Measurements from ENCODE around the gene PSORS1C2.

PSORS1C2 gene

DNA sequence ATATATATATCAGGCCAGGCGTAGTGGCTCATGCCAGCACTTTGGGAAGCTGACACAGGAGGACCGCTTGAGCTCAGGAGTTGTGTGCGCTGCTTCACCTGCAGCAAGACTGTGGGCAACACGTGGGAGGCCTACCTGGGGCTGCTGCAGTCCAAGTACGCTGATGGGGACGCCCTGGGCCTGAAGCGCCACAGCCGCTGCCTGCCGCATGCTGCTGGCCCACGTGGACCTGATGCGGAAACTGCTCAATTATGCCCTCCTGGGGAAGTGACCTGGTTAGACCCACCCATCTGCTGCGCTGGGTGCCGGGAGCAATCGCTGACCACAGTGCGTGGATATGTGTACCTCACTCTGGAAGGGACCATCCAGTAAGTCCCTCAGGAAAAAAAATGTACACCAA, 1.8 kb upstream of the PSORS1C2 start:
- no peak for DNase-seq (ENCODE audit: low read depth in 2 of 2)

- DNase-seq (ENCODE audit: low read depth in 2 of 2), result no peak
Measured at GRCh38 chr6:31139599-31139998, 733 bp upstream of the PSORS1C2 start.

- DNase-seq (ENCODE audit: low read depth in 2 of 2), result no peak
Measured at GRCh38 chr6:31135710-31136109, 3.2 kb downstream of the PSORS1C2 start.

DNA sequence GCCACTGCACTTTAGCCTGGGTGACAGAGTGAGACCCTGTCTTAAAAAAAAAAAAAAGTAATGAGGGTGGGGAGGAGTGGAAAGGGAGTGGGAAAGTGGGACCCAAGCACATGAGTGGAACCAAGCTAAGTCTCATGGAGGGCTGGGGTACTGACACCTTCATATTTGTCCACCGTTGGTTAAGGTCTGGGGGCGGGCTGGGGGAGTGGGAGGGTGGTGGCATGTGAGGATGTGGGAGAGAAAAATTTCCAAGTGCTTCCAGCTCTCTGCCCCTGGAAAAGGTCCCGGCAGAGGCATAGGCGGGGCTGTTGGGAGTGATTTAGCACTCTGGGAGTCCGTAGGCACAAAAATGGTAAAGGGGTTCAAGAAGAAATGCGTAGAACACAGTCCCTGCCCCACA, 6.1 kb downstream of the PSORS1C2 start:
- no peak for DNase-seq (ENCODE audit: low read depth in 2 of 2)

DNA sequence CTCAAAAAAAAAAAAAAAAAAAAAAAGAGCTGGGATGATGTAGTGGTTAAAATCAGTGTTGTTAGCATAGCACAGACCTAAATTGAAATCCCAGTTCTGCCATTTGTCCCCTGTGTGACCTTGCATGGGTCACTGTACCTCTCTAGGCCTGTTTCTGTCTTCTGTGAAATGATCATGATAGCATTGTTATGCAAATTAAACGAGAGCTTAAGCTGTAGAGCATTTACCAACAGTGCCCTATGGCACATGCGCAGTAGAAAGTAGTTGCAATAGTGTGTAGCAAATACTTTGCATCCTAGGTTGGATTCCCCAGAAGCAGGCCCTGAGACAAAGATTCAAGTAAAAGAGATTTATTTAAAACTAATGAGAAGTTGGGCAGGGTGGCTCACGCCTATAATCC, 7.3 kb downstream of the PSORS1C2 start:
- no peak for DNase-seq (ENCODE audit: low read depth in 2 of 2)

DNA sequence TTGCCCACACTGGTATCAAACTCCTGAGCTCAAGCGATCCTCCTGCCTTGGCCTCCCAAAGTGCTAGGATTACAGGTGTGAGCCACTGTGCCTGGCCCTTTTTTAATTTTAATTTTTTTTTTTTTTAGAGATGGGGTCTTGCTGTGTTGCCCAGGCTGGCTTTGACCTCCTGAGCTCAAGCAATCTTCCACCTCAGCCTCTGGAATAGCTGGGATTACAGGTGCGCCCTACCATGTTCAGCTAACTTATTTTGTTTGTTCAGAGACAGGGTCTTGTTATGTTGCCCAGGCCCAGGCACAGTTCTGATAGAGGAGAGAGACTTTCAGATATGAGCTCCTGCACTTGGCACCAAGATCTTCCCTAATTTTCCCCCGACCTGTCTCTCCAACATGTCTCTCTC, 8.1 kb downstream of the PSORS1C2 start:
- DNase-seq (ENCODE audit: low read depth in 2 of 2), result no peak

- DNase-seq (ENCODE audit: low read depth in 2 of 2), result no peak
Measured at GRCh38 chr6:31129130-31129529, 9.7 kb downstream of the PSORS1C2 start.

DNA sequence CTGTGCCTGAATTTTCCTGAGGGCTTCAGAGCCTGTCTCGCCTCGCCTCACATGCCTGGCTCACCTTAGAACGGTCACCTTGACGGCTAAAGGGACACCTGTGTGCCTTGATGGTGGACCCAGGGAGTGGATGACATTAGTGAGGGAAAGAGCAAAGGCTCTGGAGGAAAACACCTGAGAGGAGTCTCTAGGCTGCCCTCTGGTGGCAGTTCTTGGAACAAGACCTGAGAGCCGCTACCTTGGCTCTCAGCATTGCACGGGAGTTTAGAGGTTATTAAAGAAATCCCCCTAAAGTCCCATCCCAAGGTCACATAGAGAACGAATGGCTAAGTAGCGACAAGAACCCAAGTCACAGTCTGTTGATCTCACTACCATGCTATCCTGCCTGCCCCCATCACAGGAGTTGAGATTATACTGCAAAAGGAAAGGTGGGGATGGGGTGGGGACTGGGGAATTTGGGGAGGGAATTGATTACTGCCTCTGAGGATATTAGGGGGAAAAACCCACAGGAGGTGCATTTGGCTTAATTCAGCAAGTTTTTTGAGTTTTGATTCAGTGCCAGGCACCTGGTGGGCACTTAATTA, 10.7 kb downstream of the PSORS1C2 start:
- DNase-seq (ENCODE audit: low read depth in 2 of 2), result peak; percentile 19 to 48

DNA sequence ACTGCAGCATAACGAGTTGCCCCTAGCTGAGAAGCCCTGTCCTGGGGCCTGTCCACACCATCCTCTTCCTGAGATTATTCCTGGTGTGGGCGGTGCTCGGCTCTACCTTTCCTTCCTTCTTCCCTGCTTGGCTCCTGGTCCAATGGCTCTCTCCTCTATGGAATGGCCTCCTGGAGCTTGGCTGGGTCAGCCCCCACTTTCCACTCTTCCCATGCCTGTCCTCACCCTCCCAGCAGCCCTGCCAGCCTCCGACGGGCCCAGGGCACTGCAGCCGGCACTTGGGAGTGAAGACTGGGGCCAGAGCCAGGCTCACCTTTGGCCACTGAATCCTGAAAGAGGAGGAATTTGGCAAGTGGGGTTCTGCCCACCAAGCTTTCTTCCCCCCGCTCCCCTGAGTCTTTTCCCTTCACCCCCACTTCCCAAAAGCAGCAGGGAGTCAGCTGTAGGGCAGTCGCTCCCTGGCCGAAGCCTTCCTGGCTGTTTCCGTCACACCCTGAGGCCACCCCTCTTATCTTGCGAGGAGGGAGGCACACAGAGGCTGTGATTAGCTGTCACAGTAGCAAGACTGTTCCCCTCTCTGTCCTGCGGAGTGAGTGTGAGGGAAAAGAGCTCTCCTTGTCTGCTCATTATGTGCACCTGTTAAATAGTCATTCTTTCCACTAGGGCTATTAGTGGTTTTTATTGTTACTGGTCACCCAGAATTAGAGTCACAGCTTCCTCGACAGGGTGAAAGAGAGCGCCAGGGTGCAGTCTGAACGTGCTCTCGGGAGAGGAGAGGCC, 12.3 kb downstream of the PSORS1C2 start:
- DNase-seq (ENCODE audit: low read depth in 2 of 2), result no peak

DNA sequence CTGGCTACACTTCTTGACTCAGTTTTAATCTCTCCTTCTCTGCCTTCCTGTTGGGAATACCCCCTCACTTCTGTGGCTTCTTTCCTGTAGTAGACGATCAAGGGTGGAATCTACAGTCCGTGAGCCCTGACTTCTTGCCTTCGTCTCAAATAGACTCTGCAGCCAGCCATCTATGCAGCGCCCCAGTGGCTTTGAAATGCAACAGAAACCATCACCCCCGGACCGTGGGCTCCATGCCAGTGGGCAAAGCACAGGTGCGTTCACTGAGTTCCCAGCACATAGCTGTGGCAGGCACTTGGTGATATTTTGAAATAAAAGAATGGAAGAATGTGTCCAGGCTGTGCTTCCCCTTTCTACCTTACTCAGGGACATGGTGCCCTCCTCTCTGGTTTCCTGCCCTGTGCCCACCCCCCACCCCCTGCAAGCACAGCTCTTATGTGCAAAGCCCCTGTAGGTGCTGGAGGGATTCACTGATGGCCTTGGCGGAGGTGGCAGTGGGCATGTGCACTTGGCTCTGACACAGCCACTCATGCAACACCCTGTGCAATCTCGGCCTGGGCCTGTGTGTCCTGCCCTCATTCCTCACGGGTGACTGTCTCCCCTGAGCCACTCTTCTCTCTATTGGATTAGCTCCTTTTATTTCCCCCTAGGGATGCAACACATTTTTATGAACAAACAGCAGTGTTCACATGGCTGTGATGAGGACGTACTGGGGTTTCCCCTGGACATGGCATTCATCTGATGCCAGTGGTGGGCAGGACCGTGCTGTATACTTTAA, 13.1 kb downstream of the PSORS1C2 start:
- DNase-seq (ENCODE audit: low read depth in 2 of 2), result no peak

- DNase-seq (ENCODE audit: low read depth in 2 of 2), result no peak
Measured at GRCh38 chr6:31125162-31125561, 13.7 kb downstream of the PSORS1C2 start.

DNA sequence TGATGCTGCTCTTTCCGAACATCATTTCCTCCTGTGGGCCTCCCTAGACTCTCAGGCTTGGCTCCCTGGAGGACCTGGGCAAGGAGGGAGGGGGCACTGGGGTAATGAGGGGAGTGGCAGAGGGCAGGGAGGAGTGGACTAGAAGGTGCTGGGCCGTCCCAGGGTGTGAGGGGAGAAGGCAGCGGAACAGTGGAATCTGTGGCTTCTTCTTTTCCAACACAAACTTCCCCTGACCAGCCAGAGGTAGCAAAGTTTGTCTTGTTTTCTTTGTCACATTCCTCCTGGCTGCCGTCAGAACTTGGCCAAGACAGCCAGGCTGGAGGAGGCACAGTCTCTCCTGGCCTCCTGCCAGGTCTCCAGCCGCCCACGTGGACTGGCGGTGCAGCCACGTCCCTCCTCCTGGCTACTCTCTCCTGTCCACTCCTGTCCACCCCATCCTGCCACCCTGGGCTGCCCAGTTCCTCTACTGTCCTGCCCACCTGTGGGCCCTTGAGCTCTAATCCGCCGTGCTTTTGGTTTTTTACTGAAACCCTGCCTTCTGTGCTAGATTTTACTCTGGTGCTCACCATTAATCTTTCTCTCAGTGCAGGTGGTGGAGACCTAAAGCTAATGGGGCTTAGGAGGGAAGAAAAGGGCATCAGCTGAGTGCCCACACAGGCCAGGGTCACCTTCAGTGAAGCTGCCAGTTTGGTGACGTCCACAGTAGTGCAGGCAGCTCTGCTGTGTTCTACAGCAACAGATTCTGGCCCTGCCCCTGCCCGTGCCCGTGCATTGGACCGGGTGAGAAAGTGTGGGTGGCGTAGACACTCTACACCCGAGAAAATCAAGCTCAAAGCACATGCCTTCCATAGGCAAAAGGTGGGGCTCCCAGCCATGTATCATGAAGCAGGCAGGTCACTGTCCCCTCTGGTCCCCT, 15.8 kb downstream of the PSORS1C2 start:
- DNase-seq (ENCODE audit: low read depth in 2 of 2), result no peak

GRCh38 chr6:31121131-31121790, 17.6 kb downstream of the PSORS1C2 start:
- no peak for DNase-seq (ENCODE audit: low read depth in 2 of 2)

DNA sequence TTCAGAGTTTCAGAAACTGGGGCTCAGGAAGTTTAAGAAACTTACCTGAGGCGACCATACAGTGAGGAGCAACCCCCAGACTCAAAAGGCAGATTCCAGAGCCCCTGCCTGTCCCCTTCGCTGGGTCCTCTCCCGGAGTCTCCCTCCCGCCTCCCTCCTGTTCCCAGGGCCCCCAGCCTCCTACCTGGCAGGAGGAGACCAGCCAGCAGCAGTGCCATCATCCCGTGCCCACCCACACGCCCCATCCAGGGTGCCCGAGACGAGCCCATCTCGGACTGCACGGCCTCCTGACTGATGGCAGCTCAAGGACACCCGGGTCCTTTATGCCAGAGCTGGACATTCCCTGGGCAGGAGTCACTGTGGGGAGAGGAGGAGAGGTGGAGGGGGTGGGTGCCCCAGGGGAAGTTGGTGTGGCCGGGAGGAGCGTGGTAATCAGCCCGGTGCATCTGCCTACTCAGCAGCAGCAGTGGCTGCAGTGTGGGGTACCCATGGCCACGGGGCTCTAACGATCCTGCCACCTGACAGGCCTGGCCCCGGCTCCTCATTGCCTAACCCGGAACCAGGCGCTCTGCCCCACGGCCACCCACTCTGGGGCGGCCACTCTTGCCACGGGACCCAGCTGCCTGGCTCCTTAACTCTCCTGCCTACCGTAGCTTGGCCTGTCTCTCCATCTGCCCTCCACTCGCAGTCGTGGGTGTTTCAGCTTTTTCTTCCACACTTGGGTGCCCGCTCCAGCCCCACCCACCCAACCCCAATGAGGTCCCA, 18.5 kb downstream of the PSORS1C2 start, which contains the start of gene CDSN:
TSS of gene CDSN (minus strand) at position 296 of the 765 bp plus-strand sequence. CDS start at position 269, 27 bp downstream.
- no peak for DNase-seq (ENCODE audit: low read depth in 2 of 2)

DNA sequence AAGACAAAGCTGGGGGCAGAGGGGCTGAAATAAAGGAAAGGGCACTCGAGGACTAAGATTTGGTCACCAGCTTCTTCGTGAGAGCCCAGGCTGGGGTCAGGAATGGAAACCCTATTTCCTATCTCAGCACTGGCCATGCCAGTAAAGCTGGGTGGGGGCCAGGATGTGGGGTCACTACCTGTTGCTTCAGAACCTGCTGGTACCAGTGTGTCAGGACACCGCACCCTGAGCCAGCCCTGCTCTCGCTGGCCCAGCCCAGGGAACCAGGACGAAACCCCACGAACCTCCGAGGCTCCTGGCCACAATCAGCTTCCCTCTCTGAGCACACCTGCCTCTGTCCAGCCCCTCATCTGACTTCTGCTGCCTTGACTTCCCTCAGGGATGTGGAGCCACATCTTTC, 20.7 kb downstream of the PSORS1C2 start:
- no peak for DNase-seq (ENCODE audit: low read depth in 2 of 2)

GRCh38 chr6:31116661-31117385, 22.0 kb downstream of the PSORS1C2 start:
- DNase-seq (ENCODE audit: low read depth in 2 of 2), result no peak

- no peak for DNase-seq (ENCODE audit: low read depth in 2 of 2)
Measured at GRCh38 chr6:31115941-31116560, 22.8 kb downstream of the PSORS1C2 start.

GRCh38 chr6:31114970-31115849, 23.7 kb downstream of the PSORS1C2 start:
- DNase-seq (ENCODE audit: low read depth in 2 of 2), result no peak
